Measurements from ENCODE around the gene RASGRP1.

DNA sequence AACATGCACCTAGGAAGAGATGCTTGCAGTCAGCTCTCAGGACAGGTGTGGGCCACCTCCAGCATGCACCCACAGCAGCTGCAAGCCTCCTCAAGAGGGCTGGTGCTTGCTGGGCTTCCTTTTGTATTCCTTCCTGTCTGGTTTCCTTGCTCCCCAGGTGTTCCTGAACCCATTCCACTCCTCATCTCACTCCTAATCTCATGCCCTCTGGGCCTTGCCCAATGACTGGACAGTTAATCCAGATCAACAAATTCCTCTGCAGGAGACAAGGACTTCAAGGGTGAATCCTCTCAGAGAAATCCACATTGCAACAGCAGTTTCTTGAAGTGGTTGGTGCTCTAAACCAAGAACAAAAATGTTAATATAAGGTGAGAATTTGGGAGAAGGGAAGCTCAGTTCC lies 30.7 kb downstream of the RASGRP1 start:
- TF ChIP-seq, protein P1, sequence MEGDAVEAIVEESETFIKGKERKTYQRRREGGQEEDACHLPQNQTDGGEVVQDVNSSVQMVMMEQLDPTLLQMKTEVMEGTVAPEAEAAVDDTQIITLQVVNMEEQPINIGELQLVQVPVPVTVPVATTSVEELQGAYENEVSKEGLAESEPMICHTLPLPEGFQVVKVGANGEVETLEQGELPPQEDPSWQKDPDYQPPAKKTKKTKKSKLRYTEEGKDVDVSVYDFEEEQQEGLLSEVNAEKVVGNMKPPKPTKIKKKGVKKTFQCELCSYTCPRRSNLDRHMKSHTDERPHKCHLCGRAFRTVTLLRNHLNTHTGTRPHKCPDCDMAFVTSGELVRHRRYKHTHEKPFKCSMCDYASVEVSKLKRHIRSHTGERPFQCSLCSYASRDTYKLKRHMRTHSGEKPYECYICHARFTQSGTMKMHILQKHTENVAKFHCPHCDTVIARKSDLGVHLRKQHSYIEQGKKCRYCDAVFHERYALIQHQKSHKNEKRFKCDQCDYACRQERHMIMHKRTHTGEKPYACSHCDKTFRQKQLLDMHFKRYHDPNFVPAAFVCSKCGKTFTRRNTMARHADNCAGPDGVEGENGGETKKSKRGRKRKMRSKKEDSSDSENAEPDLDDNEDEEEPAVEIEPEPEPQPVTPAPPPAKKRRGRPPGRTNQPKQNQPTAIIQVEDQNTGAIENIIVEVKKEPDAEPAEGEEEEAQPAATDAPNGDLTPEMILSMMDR (IDR thresholded peaks at IDR 0.05): no peak
- TF ChIP-seq EP300 (IDR thresholded peaks at IDR 0.05) (no peak), POLR2A (IDR thresholded peaks at IDR 0.05) (no peak)

Measured in tibial nerve (tissue), 4 donors.